ENCODE data around the gene STKLD1.

- TF ChIP-seq CTCF (IDR thresholded peaks at IDR 0.05) (no peak), POLR2A (IDR thresholded peaks at IDR 0.05) (no peak)
These were observed 21.4 kb upstream of the STKLD1 start for GRCh38 chr9:133354766-133355165.

Data from breast epithelium (tissue), 3 donors.